GM18951 (cell line): ENCODE data around the gene RAX.

Experiments
- POLR2A ChIP-seq: IDR thresholded peaks from 4 replicates; pipeline ENCODE4 v1.6.1; 2011; ENCODE audit warnings: mild to moderate bottlenecking; ENCODE audit not compliant: insufficient read length, insufficient read depth; ENCODE audit errors: extremely low read depth
- in situ Hi-C: fragments of 300-500 bp; cut with MboI; formaldehyde crosslinking; loops from one replicate; pipeline ENCODE4 v1.12.0; 2022; ENCODE audit warnings: low sequenced_read_pairs, mixed read lengths, inconsistent platforms; ENCODE audit not compliant: unreplicated experiment

RAX gene

DNA sequence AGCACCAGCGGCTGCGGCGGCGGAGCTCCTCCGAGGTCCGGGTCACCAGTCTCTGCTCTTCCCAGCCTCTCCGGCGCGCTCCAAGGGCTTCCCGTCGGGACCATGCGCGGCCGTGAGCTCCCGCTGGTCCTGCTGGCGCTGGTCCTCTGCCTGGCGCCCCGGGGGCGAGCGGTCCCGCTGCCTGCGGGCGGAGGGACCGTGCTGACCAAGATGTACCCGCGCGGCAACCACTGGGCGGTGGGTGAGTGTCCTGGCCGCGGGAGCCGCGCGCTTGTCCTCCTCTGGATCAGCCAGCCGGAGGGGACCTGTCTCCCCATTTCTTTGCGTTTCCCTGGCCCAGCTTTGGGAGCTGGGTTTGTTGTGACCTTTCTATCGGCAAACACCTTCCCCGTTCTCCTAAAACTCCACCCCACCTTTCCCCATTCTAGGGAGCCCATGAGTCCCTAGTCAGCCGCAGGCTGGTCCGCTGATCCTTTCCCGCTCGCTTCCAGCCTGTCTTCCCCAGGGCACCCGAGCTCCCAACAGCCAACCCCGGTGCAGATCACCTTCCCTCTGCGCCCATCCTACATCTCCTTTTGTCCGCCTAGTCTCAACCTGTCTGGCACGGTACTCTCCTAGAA lies 53.0 kb downstream of the RAX start:
- TF ChIP-seq POLR2A = no peak
- in situ Hi-C loops = no loop called here

DNA sequence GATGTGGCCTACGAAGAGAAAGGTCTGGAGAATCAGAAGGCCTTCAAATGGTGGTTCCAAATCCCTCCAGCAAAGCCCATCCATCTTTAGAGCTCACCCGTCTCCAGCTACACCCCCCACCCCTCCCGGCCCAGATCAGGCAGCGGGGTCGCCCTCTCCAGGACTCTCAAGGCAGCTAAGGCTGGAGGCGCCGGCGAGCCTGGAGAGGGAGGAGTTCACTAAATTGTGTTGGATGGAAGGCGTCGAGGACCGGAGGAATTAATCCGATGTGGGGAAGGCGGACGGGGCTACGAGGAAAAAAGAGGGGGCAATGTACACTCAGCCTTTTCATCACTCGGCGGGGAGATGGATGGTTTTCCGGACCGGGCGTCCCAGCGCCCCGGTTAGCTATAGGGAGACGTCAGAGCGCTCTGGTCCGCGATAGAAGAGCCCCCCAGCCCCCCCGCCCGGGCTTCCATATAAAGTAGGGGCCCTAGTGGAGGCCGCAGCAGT lies 53.5 kb downstream of the RAX start, which contains the start of gene GRP:
Gene GRP, plus strand, starts transcription at position 487 of the 492 bp plus-strand sequence. CDS start 108 bp downstream, outside the sequence.
- in situ Hi-C loops = no loop called here
- no peak for TF ChIP-seq POLR2A

DNA sequence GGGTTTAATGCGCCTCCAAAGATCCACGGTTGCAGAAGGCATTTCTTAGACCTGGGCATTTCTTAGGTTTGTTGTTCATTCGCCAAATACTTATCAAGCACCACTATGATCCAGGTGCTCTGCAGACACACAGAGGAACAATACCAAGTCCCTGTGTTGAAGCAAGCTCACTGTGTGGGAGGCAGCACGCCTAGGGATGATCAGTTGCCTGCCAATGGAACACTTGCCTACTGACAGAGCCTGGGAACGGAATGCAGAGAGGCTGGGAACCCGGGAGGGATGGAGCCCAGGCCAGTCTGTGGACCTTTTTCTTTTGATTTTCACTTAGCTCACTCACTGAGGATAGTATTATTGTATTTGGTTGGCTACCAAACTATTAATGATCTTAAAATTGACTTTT lies 55.2 kb downstream of the RAX start:
- in situ Hi-C loops = no loop called here
- TF ChIP-seq POLR2A = no peak
